ENCODE data around the gene STK38.
"Not testable (repeated sequence)": the region's sequence is repeated elsewhere in the genome, so short reads cannot be mapped to it uniquely, and the experiment has no call there.

Gene STK38

DNA sequence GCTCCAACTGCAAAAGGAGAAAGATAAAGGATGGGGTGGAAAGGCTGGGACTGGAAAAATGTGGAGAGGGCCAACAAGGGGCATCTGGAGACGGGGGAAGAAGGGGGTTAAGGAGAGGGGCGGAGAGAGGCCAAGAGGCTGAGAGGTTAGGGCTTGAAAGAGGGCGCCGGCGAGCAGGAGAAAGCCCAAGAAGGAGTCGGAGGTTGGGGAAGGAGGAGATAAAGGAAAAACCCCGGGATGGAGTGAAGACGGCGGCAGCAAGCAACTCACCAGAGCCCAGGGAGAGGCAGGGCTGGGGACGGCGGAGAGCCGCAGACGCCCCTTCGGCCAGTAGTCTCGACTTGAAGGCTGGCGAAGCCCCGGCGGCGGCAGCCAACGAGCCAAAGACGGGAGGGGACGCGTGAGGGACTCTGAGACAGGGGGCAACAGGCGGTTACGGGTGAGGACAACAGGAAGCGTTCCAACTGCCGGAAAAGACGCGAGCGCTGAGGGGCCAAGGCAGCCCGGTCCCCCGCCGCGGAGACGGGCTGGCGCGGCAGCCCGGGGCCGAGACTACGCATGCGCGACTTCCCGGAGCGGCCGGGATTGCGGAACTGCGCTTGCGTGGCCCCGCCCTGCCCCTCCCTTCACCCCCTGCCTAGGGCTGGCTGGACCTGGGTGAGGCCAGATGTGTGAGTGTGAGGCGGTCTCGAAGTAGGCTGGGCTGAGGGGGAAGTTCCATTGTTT is at the start of gene STK38:
STK38 (minus strand) TSS at position 560 of the 726 bp plus-strand sequence. CDS start 7,277 bp downstream, outside the sequence.
- peak; percentile 94 for DNase-seq

GRCh38 chr6:36596356-36596755 is 49.1 kb upstream of the STK38 start:
- no peak for DNase-seq

DNA sequence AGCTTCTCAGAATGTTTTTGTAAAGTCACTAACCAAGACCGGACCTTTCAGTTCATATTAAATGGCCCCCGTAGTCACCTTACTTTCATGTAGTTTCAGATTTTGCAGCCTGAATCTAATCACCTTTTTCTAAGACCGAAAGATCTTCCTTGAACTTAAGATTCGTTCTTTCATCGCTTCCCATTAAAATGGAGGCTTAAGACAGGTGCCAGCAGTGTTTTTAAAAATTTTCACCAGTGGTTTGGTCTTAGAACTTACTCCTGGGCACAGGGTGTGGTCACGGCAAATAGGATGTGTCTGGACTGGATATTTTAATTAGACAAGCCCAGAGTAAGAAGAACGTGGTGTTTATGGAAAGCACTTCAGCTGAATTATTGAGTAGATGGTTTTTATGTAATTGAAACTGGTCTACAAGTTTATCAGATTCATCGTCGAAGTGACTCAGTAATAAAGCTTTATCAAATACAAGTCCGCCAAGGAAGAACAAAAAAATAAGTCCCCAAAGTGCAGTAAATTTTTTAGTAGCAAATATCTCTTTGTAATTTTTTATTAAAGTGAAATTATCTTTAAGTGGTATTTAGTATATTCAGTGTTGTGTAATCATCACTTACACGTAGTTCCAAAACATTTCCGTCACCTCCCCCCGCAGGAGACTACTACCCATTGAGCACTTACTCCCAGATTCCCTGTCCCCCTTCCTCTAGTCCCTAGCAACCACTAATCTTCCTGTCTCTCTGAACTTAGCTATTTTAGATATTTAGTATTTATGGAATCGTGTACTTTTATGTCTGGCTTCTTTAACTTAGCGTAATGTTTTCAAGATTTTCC is 47.8 kb upstream of the STK38 start:
- no peak for DNase-seq

GRCh38 chr6:36594029-36594815 is 46.9 kb upstream of the STK38 start, which contains the start of gene SRSF3:
TSS of gene SRSF3 (plus strand) at chr6:36594362. CDS start at chr6:36596763, 2,401 bp downstream.
- DNase-seq, result peak; percentile 90

- peak; percentile 45 for DNase-seq
These were observed 46.3 kb upstream of the STK38 start for GRCh38 chr6:36593569-36594028.

GRCh38 chr6:36592221-36592655 is 45.0 kb upstream of the STK38 start:
- DNase-seq, result no peak

DNA sequence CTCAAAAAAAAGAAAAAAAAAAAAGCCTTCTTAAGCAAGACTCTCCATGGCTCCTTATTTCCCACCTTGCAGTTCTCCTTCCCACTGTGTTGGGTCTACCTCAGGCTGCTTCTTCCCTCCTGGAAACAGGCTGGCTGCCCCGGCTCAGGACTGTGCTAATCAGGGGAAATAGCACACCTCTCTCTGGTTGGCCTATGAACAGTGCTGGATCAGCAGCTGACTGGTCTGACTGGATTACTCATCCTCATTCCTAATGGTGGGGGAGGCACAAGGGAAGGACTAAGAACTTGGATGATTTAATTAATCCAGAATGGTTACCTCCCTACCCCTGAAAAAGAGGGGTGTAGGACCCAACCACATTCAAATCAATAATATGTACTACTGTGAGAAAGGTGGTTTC is 43.0 kb upstream of the STK38 start:
- DNase-seq, result no peak

DNA sequence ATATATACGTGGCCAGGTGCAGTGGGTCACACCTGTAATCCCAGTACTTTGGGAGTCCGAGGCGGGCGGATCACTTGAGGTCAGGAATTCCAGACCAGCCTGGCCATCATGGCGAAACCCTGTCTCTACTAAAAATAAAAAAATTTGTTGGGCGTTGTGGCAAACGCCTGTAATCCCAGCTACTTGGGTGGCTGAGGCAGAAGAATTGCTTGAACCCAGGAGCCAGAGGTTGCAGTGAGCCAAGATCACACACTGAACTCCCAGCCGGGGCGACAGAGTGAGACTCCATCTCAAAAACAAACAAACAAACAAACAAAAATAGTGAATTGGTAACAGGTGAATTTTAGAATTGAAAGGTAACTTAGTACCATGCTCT is 41.7 kb upstream of the STK38 start:
- DNase-seq, result not testable (repeated sequence)

DNA sequence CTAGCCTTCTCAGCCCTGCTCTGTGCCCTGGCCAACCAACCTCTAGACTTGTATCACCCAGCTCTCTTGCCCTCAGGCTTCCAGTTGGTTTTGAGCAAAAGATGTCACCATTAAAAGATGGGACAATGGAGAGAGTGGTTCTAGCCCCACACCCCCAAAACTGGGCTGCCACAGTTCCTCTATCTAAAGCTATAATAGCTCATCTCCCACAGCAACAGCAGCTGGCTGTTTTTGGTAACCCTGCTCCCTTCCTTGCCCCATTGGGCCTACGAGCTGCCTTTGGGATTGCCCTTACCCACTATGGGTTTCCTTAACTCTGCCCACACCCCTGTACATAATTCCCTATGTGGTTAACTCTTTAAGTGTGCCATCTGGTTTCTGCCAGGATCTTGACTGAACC is 39.3 kb upstream of the STK38 start:
- DNase-seq, result no peak

- DNase-seq, result no peak
These were observed 34.4 kb upstream of the STK38 start for GRCh38 chr6:36581716-36582115.

DNA sequence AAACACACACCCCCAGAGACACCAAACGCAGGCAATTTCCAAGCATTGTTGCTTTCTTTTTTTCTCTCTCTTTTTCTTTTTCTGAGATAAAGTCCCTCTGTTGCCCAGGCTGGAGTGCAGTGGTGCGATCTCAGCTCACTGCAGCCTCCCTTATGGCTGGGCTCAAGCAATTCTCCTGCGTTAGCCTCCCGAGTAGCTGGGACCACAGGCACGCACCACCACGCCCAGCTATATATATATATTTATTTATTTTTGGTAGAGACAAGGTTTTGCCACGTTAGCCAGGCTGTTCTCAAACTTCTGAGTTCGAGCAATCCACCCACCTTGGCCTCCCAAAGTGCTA is 32.9 kb upstream of the STK38 start:
- DNase-seq, result no peak

DNA sequence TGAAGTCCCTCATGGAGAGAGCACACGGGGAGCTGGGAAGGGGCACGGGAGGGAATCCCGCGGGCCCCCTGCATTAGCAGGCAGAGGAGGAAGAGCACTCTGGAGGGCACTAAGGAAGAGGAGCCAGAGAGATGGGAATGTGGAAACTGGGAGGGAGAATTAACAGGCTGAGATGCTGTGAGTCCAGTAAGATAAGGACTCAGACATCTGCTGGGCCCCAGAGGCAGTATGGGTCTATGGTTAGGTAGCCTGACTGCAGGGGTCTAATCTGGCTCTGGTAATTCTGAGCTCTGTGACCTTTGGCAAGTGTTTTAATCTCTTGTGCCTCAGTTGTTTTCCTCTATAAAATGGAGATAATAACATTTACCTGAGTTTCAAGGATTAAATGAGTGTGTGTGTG is 31.2 kb upstream of the STK38 start:
- DNase-seq, result no peak

GRCh38 chr6:36578030-36578429 is 30.8 kb upstream of the STK38 start:
- no peak for DNase-seq

- no peak for DNase-seq
These were observed 30.0 kb upstream of the STK38 start for GRCh38 chr6:36577301-36577700.

GRCh38 chr6:36576578-36576977 is 29.3 kb upstream of the STK38 start:
- no peak for DNase-seq

DNA sequence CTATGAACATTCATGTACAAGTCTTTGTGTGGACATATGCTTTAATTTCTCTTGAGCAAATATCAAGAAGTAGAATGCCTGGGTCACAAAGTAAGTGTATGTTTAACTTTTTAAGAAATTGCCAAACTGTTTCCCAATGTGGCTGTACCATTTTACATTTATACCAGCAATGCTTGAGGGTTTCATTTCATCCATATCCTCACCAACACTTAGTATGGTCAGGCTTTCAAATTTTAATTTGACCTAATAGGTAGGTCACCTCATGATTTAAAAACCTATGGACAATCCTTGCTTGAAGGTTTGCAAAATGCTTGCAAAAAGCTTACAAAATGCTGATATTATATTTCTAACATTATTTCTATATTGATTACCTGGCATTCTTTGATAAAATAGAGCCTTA is 27.4 kb upstream of the STK38 start:
- DNase-seq, result no peak

DNA sequence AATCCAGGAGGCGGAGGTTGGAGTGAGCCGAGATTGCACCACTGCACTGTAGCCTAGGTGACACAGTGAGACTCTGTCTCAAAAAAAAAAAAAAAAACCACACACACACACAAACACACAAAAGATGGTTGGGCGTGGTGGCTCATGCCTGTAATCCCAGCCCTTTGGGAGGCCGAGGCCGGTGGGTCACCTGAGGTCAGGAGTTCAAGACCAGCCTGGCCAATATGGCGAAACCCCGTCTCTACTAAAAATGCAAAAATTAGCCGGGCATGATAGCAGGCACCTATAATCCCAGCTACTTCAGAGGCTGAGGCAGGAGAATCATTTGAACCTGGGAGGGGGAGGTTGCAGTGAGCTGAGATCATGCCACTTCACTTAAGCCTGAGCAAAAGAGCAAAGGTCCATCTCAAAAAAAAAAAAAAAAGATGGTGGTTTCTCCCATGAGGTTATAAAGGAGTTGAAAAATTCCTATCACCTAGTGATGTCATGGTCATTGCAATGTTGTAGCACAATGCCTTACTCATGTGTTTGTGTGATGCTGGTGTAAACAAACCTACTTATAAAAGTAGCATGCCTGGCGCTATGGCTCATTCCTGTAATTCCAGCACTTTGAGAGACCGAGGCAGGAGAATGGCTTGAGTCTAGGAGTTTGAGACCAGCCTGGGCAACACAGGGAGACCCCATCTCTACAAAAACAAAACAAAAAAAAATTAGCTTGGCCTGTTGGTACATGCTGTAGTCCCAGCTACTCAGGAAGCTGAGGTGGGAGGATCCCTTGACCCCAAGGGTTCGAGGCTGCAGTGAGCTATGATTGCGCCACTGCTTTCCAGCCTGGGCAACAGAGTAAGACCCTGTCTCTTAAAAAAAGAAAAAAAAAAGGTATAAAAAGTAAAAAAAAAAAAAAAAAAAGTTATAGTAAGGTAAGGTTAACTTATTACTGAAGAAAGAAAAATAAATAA is 25.4 kb upstream of the STK38 start:
- DNase-seq, result not testable (repeated sequence)

GRCh38 chr6:36571122-36572043 is 24.1 kb upstream of the STK38 start:
- DNase-seq, result no peak

- no peak for DNase-seq
These were observed 23.0 kb upstream of the STK38 start for GRCh38 chr6:36570264-36570663.

DNA sequence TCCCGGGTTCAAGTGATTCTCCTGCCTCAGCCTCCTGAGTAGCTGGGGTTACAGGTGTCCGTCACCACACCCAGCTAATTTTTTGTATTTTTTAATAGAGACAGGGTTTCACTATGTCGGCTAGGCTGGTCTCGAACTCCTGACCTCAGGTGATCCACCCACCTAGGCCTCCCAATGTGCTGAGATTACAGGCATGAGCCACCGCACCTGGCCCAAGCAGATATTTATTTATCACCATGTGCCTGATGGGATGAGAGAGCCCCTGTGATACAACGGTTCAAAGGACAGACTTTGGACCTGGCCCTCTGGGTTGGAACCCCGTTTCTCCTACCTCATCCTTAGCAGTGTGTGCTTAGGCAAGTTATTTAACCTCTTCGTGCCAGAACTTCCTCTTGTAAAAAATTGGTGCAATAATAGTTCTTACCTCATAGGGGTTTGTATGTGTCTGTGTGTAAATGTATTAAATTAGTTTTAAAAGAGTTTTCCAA is 19.2 kb upstream of the STK38 start:
- no peak for DNase-seq

DNA sequence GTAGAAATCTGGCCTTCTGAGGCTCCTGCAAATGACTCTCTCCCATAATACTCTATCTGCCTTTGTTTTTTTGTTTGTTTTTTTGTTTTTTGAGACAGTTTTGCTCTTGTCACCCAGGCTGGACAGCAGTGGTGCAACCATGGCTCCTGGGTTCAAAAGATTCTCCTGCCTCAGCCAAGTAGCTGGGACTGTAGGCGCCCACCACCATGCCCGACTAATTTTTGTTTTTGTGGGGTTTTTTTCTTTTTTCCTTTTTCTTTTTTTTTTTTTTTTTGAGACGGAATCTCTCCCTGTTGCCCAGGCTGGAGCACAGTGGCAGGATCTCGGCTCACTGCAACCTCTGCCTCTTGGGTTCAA is 16.6 kb upstream of the STK38 start:
- DNase-seq, result no peak

Measured in stimulated activated CD4-positive, alpha-beta T cell treated with anti-CD3 and anti-CD28 coated beads, Interleukin-12 subunit alpha, Interleukin-12 subunit beta, amount 100 ng/mL, for 4 hours (primary cell).